ENCODE measurements around the gene PPP1R7.

GRCh38 chr2:241136661-241137260 is 13.5 kb upstream of the PPP1R7 start:
- TF ChIP-seq, protein P1, sequence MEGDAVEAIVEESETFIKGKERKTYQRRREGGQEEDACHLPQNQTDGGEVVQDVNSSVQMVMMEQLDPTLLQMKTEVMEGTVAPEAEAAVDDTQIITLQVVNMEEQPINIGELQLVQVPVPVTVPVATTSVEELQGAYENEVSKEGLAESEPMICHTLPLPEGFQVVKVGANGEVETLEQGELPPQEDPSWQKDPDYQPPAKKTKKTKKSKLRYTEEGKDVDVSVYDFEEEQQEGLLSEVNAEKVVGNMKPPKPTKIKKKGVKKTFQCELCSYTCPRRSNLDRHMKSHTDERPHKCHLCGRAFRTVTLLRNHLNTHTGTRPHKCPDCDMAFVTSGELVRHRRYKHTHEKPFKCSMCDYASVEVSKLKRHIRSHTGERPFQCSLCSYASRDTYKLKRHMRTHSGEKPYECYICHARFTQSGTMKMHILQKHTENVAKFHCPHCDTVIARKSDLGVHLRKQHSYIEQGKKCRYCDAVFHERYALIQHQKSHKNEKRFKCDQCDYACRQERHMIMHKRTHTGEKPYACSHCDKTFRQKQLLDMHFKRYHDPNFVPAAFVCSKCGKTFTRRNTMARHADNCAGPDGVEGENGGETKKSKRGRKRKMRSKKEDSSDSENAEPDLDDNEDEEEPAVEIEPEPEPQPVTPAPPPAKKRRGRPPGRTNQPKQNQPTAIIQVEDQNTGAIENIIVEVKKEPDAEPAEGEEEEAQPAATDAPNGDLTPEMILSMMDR (IDR thresholded peaks at IDR 0.05) = no peak
- no peak for TF ChIP-seq POLR2A (IDR thresholded peaks at IDR 0.05)
